DND-41 (cell line): ENCODE data around the gene RAPGEF1.

ENCODE experiments used
- EZH2 ChIP-seq: IDR thresholded peaks from 3 replicates; pipeline ENCODE4 v1.6.1; 2012; ENCODE audit warnings: borderline replicate concordance, low read depth, mild to moderate bottlenecking, moderate library complexity, low read length, inconsistent platforms; ENCODE audit not compliant: severe bottlenecking
- TF ChIP-seq, protein P1 (sequence below): IDR thresholded peaks from 2 replicates; pipeline ENCODE4 v1.5.1; 2012; ENCODE audit warnings: borderline replicate concordance, low read length, moderate library complexity, mild to moderate bottlenecking; ENCODE audit not compliant: poor library complexity, severe bottlenecking; ENCODE audit errors: extremely low read depth

DNA sequence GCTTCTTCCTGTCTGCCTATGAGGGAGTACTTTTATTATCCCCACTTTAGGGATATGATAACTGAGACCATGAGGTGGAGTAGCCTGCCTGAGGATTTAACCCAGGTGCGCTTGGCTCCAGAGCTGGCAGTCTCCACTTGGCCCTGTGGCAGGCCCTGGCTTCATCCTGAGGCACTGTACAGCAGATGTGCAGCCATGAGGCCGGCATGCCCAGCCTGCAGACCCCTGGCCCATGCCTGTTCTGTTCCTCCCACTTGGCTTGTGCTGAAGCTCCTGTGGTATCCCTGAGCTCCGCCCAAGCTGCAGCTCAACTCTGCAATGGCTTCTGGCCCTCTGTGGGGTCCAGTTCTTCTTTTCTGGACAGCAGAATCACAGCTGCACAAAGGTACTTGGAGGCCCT, 31.8 kb upstream of the RAPGEF1 start:
- TF ChIP-seq, protein P1, sequence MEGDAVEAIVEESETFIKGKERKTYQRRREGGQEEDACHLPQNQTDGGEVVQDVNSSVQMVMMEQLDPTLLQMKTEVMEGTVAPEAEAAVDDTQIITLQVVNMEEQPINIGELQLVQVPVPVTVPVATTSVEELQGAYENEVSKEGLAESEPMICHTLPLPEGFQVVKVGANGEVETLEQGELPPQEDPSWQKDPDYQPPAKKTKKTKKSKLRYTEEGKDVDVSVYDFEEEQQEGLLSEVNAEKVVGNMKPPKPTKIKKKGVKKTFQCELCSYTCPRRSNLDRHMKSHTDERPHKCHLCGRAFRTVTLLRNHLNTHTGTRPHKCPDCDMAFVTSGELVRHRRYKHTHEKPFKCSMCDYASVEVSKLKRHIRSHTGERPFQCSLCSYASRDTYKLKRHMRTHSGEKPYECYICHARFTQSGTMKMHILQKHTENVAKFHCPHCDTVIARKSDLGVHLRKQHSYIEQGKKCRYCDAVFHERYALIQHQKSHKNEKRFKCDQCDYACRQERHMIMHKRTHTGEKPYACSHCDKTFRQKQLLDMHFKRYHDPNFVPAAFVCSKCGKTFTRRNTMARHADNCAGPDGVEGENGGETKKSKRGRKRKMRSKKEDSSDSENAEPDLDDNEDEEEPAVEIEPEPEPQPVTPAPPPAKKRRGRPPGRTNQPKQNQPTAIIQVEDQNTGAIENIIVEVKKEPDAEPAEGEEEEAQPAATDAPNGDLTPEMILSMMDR: no peak
- no peak for TF ChIP-seq EZH2
